NAMALWA (cell line): ENCODE results near the gene TP53RK.

Experiments used
- DNase-seq: peaks from one replicate; pipeline ENCODE4 v3.0.0-alpha.2; 2015; ENCODE audit warnings: low spot score

The TP53RK gene

GRCh38 chr20:46689082-46689753 lies at the start of gene TP53RK:
TP53RK (minus strand) TSS chr20:46689444; CDS start chr20:46689414, 30 bp downstream.
- peak; percentile 98 for DNase-seq

GRCh38 chr20:46735436-46735835 lies 46.2 kb upstream of the TP53RK start:
- no peak for DNase-seq

- DNase-seq, result peak; percentile 60
Observed at GRCh38 chr20:46731770-46732169, 42.5 kb upstream of the TP53RK start.

DNA sequence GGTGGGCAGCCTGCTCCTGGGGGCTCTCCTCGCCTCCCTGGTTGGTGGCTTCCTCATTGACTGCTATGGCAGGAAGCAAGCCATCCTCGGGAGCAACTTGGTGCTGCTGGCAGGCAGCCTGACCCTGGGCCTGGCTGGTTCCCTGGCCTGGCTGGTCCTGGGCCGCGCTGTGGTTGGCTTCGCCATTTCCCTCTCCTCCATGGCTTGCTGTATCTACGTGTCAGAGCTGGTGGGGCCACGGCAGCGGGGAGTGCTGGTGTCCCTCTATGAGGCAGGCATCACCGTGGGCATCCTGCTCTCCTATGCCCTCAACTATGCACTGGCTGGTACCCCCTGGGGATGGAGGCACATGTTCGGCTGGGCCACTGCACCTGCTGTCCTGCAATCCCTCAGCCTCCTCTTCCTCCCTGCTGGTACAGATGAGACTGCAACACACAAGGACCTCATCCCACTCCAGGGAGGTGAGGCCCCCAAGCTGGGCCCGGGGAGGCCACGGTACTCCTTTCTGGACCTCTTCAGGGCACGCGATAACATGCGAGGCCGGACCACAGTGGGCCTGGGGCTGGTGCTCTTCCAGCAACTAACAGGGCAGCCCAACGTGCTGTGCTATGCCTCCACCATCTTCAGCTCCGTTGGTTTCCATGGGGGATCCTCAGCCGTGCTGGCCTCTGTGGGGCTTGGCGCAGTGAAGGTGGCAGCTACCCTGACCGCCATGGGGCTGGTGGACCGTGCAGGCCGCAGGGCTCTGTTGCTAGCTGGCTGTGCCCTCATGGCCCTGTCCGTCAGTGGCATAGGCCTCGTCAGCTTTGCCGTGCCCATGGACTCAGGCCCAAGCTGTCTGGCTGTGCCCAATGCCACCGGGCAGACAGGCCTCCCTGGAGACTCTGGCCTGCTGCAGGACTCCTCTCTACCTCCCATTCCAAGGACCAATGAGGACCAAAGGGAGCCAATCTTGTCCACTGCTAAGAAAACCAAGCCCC lies 36.2 kb upstream of the TP53RK start:
- no peak for DNase-seq

DNA sequence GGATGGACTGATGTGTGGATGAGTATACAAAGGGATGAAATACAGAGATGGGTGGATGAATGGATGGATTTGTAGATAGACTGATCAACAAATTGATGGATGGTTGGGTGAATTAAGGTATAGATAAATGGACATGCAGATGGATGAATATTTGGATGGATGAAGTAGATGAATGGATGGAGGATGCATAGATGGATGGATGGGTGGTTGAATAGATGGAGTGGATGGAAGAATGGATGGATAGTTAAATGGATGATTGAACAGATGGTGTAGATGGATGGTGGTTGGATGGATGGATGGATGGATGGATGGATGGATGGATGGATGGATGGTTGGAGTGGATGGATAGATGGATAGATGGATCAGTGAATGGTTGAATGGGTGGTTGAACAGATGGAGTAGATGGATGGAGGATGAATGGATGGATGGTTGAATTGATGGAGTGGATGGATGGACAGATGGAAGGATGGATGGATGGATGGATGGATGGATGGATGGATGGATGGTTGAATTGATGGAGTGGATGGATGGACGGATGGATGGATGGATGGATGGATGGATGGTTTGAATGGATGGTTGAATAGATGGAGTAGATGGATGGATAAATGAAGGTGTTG lies 35.2 kb upstream of the TP53RK start:
- DNase-seq, result no peak

GRCh38 chr20:46723039-46723438 lies 33.8 kb upstream of the TP53RK start:
- no peak for DNase-seq

DNA sequence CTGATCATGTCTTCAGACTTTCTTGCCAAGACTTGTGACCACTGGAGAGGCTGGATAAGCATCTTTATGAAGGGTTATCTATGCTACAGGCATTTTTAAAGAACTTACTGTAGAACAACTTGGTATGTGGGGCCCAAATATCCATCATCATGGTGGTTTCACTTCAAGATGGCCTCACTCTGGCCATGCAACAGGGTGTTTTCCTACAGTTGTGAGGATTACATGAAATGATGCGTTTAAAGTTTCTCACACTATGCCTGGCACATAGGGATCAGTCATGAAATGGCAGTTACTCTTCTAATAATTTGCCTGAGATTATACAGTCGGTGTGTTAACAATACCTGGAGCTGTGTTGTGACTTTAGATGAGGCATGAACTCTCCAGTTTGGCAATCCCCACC lies 33.2 kb upstream of the TP53RK start:
- DNase-seq, result no peak

DNA sequence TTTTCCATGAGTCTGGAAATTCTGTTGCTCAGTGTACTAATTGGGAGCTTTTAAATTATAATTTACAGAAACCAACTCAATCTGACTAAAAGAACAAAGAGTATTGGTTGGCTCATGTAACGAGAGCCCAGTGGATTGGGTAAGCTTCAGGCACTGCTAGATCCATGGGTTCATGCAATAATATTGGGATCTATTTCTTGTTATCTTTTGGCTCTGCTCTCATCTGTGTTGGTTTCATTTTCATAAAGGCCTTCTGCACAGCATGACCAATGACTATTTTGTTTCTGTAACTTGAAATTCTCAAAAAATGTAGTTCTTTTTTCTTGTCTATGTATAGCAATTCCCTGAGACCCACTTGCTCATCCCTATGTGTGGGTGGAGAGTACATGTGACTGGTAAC lies 32.2 kb upstream of the TP53RK start:
- no peak for DNase-seq

DNA sequence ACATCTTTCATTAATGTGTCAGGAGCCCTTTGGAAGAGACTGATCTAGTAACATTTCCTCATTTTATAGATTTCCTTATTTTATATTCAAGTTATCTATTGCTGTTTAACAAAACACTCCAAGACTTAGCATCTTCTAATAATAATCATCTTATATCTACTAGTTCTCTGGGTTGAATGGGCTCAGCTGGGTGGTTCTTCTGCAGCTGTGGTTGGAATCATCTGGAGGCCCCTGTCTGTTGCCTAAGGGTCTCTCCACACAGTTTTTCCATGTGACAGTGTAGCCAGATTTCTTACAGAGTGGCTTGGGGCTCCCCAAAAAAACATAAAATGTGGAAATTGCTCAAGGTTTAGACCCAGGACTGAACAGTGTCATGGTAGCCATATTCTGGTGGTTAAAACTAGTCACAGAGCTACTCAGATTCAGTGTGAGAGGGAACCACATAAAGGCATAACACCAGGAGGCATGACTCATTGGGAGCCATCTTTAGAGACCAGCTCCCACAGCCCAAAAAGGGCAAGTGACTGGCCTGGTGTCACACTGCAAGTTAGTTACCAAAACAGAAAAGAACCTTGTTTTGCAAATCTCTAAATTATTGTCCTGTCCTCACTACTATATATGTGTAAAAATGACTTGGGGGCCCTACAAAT lies 31.7 kb upstream of the TP53RK start:
- DNase-seq, result no peak

DNA sequence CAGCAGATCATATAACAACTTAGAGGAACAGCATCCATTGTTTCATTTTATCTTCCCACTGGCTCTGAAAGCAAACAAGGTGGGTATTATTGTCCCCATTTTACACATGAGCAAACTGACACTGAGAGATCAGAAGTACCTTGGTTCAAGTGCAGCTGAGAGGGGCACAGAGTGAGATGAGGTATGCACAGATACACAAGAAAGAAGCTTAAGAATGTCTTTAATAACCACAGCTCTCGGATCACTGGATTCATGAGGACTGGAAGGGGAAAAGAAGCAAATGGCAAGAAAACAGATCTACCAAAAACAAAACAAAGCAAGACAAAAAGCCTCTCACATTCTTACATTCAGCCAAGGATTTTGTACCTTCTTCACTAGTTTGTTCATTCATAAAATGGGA lies 30.8 kb upstream of the TP53RK start:
- no peak for DNase-seq

DNA sequence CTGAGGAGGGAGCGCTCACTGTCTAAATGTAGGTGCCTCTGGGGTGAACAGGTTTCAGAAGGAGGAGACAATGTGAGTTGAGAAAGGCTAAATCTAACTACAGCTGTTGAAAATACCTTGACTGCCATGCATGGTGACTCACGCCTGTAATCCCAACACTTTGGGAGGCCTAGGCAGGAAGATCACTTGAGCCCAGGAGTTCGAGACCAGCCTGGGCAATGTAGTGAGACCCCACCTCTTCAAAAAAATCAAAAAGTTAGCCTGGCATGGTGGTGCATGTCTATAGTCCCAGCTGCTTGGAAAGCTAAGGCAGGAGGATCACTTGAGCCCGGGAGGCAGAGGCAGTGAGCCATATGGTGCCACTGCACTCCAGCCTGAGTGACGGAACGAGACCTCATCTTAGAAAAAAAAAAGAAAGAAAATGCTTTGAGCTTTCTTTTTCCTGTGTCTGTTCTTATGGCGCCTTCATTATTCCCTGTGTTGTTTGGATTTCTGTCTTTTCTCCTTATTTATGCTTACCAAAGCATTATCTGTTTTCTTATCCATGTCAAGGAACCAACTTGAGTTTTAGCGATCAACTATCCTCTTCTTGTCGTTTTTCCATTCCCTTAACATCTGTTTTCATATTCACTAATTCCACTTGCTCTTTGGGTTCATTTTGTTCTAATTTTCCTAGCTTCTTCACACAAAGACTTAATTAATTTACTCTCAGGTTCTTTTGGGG lies 28.7 kb upstream of the TP53RK start:
- no peak for DNase-seq

DNA sequence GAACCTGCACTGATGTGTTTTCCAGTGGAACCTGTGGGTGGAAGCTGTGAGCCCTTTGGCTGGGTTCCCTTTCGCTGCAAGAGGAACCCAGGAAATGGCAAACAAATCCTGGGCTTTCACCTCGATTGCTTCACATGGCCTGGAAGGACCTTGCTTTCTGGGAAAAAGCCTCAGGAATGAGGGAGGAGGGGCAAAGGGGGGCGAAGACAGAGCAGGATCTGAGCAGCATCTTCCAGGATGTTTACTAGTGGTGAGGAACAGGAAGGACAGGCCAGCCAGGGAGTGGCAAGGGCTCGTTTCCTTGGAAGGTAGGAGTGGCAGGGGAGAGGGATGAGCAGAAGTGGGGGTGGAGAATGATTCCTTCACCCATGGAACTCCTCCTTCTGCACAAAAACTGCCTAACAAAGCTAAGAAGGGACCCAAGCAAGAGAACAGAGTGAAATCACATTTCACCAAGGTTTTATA lies 26.1 kb upstream of the TP53RK start:
- DNase-seq, result no peak

DNA sequence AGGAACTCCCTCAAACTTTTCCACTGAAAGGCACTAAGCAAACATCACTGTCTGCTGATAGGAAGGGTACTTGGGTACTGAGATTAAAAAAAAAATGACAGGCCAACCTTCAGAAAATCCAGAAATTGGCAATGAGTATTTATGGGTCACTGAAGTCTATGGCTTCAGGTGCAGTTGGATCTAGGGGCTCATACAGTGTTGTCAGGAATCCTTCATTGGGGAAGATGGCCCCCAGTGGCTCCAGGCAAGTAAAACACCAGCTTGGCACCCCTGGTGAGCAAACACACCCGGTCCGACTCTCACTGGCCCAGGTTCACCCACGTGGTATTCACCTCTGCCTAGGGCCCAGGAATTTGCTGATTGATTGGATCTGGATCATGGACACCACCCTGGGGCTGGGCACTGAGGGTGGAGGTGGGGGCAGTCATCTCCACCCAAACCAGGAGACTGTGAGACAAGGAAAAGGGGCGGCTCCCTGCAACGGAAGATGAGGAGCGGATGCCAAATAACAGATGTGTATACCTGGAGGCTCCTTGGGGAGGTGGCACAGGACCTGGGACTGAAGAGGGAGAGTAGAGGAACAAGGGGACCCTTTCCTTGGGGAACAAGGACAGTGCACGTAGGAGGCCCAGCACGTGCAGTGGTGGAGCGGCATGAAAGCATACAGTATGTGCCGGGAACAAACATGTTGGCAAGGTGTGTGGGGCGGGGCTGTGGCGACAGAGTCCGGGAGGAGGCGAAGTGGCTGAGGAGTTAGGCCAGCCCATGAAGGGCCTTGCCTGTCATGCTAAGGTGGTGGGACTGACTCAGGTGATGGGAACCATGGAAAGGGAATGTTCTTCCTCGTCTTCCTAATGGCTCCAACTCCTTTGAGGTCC lies 25.0 kb upstream of the TP53RK start:
- no peak for DNase-seq

- DNase-seq, result no peak
Observed at GRCh38 chr20:46712056-46712636, 22.9 kb upstream of the TP53RK start.

- no peak for DNase-seq
Observed at GRCh38 chr20:46710153-46710913, 21.1 kb upstream of the TP53RK start.

GRCh38 chr20:46709459-46710152 lies 20.4 kb upstream of the TP53RK start, which contains the start of gene SLC2A10:
SLC2A10 (plus strand) TSS chr20:46709649; CDS start chr20:46709737, 88 bp downstream.
- no peak for DNase-seq

GRCh38 chr20:46709055-46709458 lies 19.8 kb upstream of the TP53RK start:
- no peak for DNase-seq

DNA sequence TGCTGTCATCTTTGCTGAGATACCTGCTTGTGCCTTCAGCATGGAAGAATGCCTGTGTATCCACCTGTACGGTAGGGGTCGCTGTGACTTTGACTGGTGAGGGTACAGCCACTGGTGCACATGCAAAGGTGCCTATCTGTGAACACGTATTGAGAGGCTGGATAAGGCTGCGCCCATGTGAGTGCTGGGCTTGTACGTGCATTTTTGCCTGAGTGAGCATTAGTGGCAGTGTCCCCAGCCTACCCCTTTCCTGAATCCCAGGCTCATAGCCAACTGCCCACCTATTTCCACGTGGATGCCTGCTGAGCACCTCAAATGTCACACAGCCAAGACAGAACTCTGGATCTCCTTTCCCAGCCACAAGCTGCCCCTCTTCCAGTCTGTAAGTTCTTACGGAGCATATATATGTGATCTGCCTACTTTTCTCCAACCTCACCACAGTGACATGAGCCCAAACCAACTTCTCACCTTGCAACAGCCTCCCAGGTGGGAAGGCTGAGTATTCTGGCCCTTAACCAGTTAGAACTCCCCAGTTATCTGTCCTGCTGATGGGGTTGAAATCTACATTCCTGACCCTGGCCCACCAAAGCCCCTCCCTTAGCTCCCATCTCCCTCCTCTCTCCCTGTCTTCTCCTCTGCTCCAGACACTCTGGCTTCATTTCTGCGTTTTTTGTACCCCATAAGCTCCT lies 19.1 kb upstream of the TP53RK start:
- DNase-seq, result peak; percentile 20
